H1 (cell line): ENCODE measurements around the gene ARFRP1. TPM values are rescaled to one million over a fixed set of nuclear protein-coding genes. Genes with fewer than 3 reads are reported as not detected.

ENCODE experiments used
- CTCF ChIA-PET: fragments of 300-600 bp; sonication (Branson Sonifier 250); formaldehyde crosslinking; loops from one replicate; lab custom pipeline; 2021; ENCODE audit not compliant: partially characterized antibody; lab: Charles Lee
- POLR2A ChIA-PET: fragments of 300-600 bp; sonication (Branson Sonifier 250); formaldehyde crosslinking; loops from one replicate; lab custom pipeline; 2021; ENCODE audit warnings: inconsistent platforms; ENCODE audit not compliant: partially characterized antibody; lab: Charles Lee
- DNase-seq, 2 experiments: peaks; one replicate each; pipeline versions ENCODE4 v3.0.0 to v3.0.0-alpha.2; 2010 to 2022; ENCODE audit warnings: low spot score in 2 of 2, low read depth in 1 of 2, mixed read lengths in 1 of 2
- FAIRE-seq: peaks from 2 replicates; lab custom pipeline; 2011; peaks lifted over from hg19 to GRCh38; lab: Jason Lieb, UNC
- H2AFZ ChIP-seq: 2 replicates; pipeline ENCODE4 v1.8.1; 2012; ENCODE audit warnings: low read length, inconsistent platforms
- H2AK5ac ChIP-seq: 2 replicates; pipeline ENCODE4 v1.6.1; 2013; ENCODE audit warnings: low read depth, low read length
- H2BK120ac ChIP-seq: replicated peaks from 2 replicates; pipeline ENCODE3; 2013; ENCODE audit warnings: low read depth, low read length, inconsistent platforms
- H2BK12ac ChIP-seq: 2 replicates; pipeline ENCODE4 v1.6.1; 2013; ENCODE audit warnings: low read depth, low read length
- H2BK15ac ChIP-seq: 2 replicates; pipeline ENCODE4 v1.6.1; 2013; ENCODE audit warnings: low read length
- H2BK20ac ChIP-seq: 2 replicates; pipeline ENCODE4 v1.6.1; 2013; ENCODE audit warnings: low read length
- H2BK5ac ChIP-seq: 2 replicates; pipeline ENCODE4 v1.6.1; 2013; ENCODE audit warnings: low read depth, low read length
- H3K14ac ChIP-seq: 2 replicates; pipeline ENCODE4 v1.6.1; 2013; ENCODE audit warnings: inconsistent platforms; ENCODE audit not compliant: insufficient read length
- H3K18ac ChIP-seq: 2 replicates; pipeline ENCODE4 v1.6.1; 2013; ENCODE audit warnings: low read length; ENCODE audit errors: extremely low read depth
- H3K23ac ChIP-seq: 2 replicates; pipeline ENCODE4 v1.6.1; 2013; ENCODE audit warnings: inconsistent platforms; ENCODE audit not compliant: insufficient read length
- H3K23me2 ChIP-seq: 2 replicates; pipeline ENCODE4 v1.6.1; 2013; ENCODE audit warnings: low read depth, low read length
- H3K27ac ChIP-seq: 2 replicates; pipeline ENCODE4 v1.6.1; 2011; ENCODE audit warnings: low read depth, low read length, inconsistent platforms
- H3K27me3 ChIP-seq, 4 experiments: replicated peaks in 1 of 4; 1 replicate in 1 of 4; 2 replicates in 3 of 4; pipeline versions ENCODE4 v1.6.1 to v1.8.1; 2011 to 2013; ENCODE audit warnings: low read length in 3 of 4, mild to moderate bottlenecking in 3 of 4, inconsistent platforms in 2 of 4, mixed read lengths in 2 of 4, moderate library complexity in 1 of 4; ENCODE audit not compliant: control insufficient read depth in 3 of 4, insufficient read depth in 3 of 4; ENCODE audit errors: extremely low read depth in 1 of 4
- H3K36me3 ChIP-seq, 4 experiments: 2 replicates each; pipeline versions ENCODE4 v1.6.1 to v1.8.1; 2011 to 2013; ENCODE audit warnings: mild to moderate bottlenecking in 4 of 4, low read length in 3 of 4, moderate library complexity in 2 of 4, control low read depth in 1 of 4, inconsistent platforms in 1 of 4; ENCODE audit not compliant: insufficient read depth in 4 of 4, control insufficient read depth in 2 of 4
- H3K4ac ChIP-seq: replicated peaks from 2 replicates; pipeline ENCODE3; 2013; ENCODE audit warnings: low read length, low read depth, mixed read lengths, inconsistent platforms; ENCODE audit not compliant: insufficient read length
- H3K4me1 ChIP-seq, 4 experiments: replicated peaks in 1 of 4; 1 replicate in 1 of 4; 2 replicates in 3 of 4; pipeline versions ENCODE4 v1.6.1 to v1.8.1; 2011 to 2013; ENCODE audit warnings: low read length in 3 of 4, inconsistent platforms in 2 of 4, mixed read lengths in 1 of 4; ENCODE audit not compliant: insufficient read depth in 4 of 4, control insufficient read depth in 3 of 4
- H3K4me2 ChIP-seq, 2 experiments: 2 replicates each; pipeline versions ENCODE4 v1.6.1 to v1.8.1; 2011 to 2013; ENCODE audit warnings: low read depth in 2 of 2, low read length in 2 of 2, control low read depth in 1 of 2, inconsistent platforms in 1 of 2, mild to moderate bottlenecking in 1 of 2; ENCODE audit not compliant: insufficient read depth in 1 of 2
- H3K4me3 ChIP-seq, 4 experiments: fragments of 200-600, 300-600 bp in 1 of 4; sonication (generic), shearing (Covaris generic), sonication (Bioruptor Twin) in 1 of 4; 2 replicates each; pipeline versions ENCODE4 v1.5.1 to v1.8.1; 2011 to 2016; ENCODE audit warnings: low read length in 4 of 4, low read depth in 3 of 4, control low read depth in 2 of 4, inconsistent platforms in 2 of 4, mild to moderate bottlenecking in 2 of 4, mixed read lengths in 1 of 4, moderate library complexity in 1 of 4; ENCODE audit not compliant: insufficient read depth in 2 of 4; ENCODE audit errors: extremely low read depth in 1 of 4
- H3K56ac ChIP-seq: replicated peaks from 2 replicates; pipeline ENCODE3; 2013; ENCODE audit warnings: low read depth, mild to moderate bottlenecking, mixed read lengths, low read length, inconsistent platforms; ENCODE audit not compliant: insufficient read length
- H3K79me1 ChIP-seq: 2 replicates; pipeline ENCODE4 v1.6.1; 2013; ENCODE audit warnings: low read depth, low read length, control low read depth
- H3K79me2 ChIP-seq, 2 experiments: 2 replicates each; pipeline versions ENCODE4 v1.6.1 to v1.8.1; 2012 to 2013; ENCODE audit warnings: low read length in 2 of 2, mild to moderate bottlenecking in 2 of 2, inconsistent platforms in 1 of 2; ENCODE audit not compliant: insufficient read depth in 2 of 2, control insufficient read depth in 1 of 2
- H3K9ac ChIP-seq, 4 experiments: replicated peaks in 1 of 4; 1 replicate in 1 of 4; 2 replicates in 3 of 4; pipeline versions ENCODE4 v1.6.1 to v1.8.1; 2011 to 2013; ENCODE audit warnings: low read depth in 3 of 4, low read length in 3 of 4, control low read depth in 2 of 4, mild to moderate bottlenecking in 2 of 4, moderate library complexity in 2 of 4, inconsistent platforms in 1 of 4; ENCODE audit errors: extremely low read depth in 1 of 4
- H3K9me3 ChIP-seq, 2 experiments: 2 replicates each; pipeline versions ENCODE4 v1.6.1 to v1.8.1; 2012 to 2013; ENCODE audit warnings: mild to moderate bottlenecking in 2 of 2, moderate library complexity in 2 of 2, control low read depth in 1 of 2, inconsistent platforms in 1 of 2, low read depth in 1 of 2, low read length in 1 of 2, mixed read lengths in 1 of 2; ENCODE audit not compliant: insufficient read depth in 2 of 2
- H4K20me1 ChIP-seq, 2 experiments: replicated peaks in 1 of 2; 2 replicates each; pipeline versions ENCODE3 to v1.8.1; 2011 to 2013; ENCODE audit warnings: inconsistent platforms in 2 of 2, low read length in 2 of 2, mild to moderate bottlenecking in 1 of 2; ENCODE audit not compliant: insufficient read depth in 2 of 2, control insufficient read depth in 1 of 2
- H4K5ac ChIP-seq: 2 replicates; pipeline ENCODE4 v1.6.1; 2013; ENCODE audit warnings: low read length, low read depth, mixed read lengths, inconsistent platforms; ENCODE audit not compliant: insufficient read length
- H4K8ac ChIP-seq: 2 replicates; pipeline ENCODE4 v1.8.0; 2013; ENCODE audit warnings: mild to moderate bottlenecking, moderate library complexity, low read length, inconsistent platforms; ENCODE audit not compliant: insufficient read depth; ENCODE audit errors: extremely low read depth
- H4K91ac ChIP-seq: replicated peaks from 2 replicates; pipeline ENCODE3; 2013; ENCODE audit warnings: low read length, mixed read lengths, inconsistent platforms; ENCODE audit not compliant: insufficient read length
- YY1 ChIP-seq: IDR thresholded peaks from 2 replicates; pipeline ENCODE4 v1.6.1; 2011; ENCODE audit warnings: low read depth, mild to moderate bottlenecking, low read length
- WGBS, 2 experiments: shearing (Covaris generic) in 1 of 2; methylation state at CpG; one replicate each; pipeline versions ENCODE4 v1.1.6 to v1.1.7; 2013 to 2015; ENCODE audit warnings: low lambda C conversion rate in 2 of 2, mixed read lengths in 2 of 2, inconsistent platforms in 1 of 2, low coverage in 1 of 2, missing lambda C conversion rate in 1 of 2; ENCODE audit not compliant: insufficient replicate concordance in 2 of 2, insufficient coverage in 1 of 2, insufficient read length in 1 of 2; ENCODE audit errors: extremely low coverage in 1 of 2, missing lambda C conversion rate in 1 of 2; 5-methylcytosine and 5-hydroxymethylcytosine counted together
- polyA plus RNA-seq, 7 experiments: library from polyadenylated mRNA; depleted of rRNA in 3 of 7; stranded (reverse) in 5 of 7; unstranded in 2 of 7; fragments of >200 nt in 5 of 7; fragments of 200-250 nt in 2 of 7; gene quantifications; 1 replicate in 5 of 7; 2 replicates in 1 of 7; 4 replicates in 1 of 7; pipeline versions ENCODE4 v1.2.1 to v1.2.3, GENCODE V29; 2011 to 2013; ENCODE audit warnings: missing spikeins in 2 of 7, mixed read lengths in 2 of 7
- total RNA-seq: library from RNA; stranded (reverse); fragmentation: NEBNext Ultra II Directional; extraction: Animal tissue kit (Norgen Biotek cat#: 25700); gene quantifications from 2 replicates; pipeline ENCODE4 v1.2.1, GENCODE V29; 2021

The ARFRP1 gene
- total and polyA plus RNA-seq, 2 of the 8 experiments (the other 6 are each of a cell fraction or from before 2014, with no cell fraction given), result 12.9 to 22.9 TPM

- Histone ChIP-seq H3K9me3 (no peaks in the 10 kb centered on the region), H2AK5ac (no peak overlapping the region), H3K79me2 (peaks cover 0 to 9% of the 10 kb centered on the region in 2 experiments; a peak in 1 of 4 replicates), H4K20me1 (peaks cover 5 to 10% of the 10 kb centered on the region in 2 experiments), H3K9ac (no peak overlapping the region), H4K5ac (no peak overlapping the region), H4K91ac (no peak overlapping the region), H2BK20ac (no peak overlapping the region), H3K79me1 (no peaks in the 10 kb centered on the region; the same call in 1 of the 2 replicates), H3K23me2 (peaks cover 7% of the 10 kb centered on the region), H3K56ac (no peak overlapping the region), H3K4me2 (no peak overlapping the region), H3K27me3 (no peaks in the 10 kb centered on the region), H4K8ac (no peak overlapping the region), H3K4me1 (peaks cover 0 to 5% (median 4%) of the 10 kb centered on the region in 4 experiments; a peak in 5 of 7 replicates), H3K27ac (no peak overlapping the region), H3K14ac (no peak overlapping the region), H2BK15ac (no peak overlapping the region), H3K23ac (no peak overlapping the region), H2AFZ (no peak overlapping the region), H3K36me3 (peaks cover 0 to 23% (median 11%) of the 10 kb centered on the region in 4 experiments; a peak in 6 of 8 replicates), H3K4me3 (no peak overlapping the region), H2BK120ac (no peak overlapping the region), H3K18ac (no peak overlapping the region), H2BK12ac (no peak overlapping the region), H3K4ac (no peak overlapping the region), H2BK5ac (no peak overlapping the region)
- DNase-seq (no peak), FAIRE-seq (no peak)
- CTCF ChIA-PET, result interaction anchor here (0.8 to 1.3 kb wide), 4 partner anchors 15 to 50 kb away, joined by 3 to 5 read pairs (median 4); no protein-coding TSS in a partner anchor
- 89% methylated on average over 7 of the region's 9 CpGs; no CpG with 5 or more reads in 1 of the 2 experiments for WGBS, 2 experiments
- POLR2A ChIA-PET, result interaction anchor here (1.1 kb wide), 1 partner anchor 33 kb away, joined by 3 read pairs; the partner anchor contains the start of gene TNFRSF6B
- TF ChIP-seq YY1, result no peak
Measured at GRCh38 chr20:63662813-63663189, 45.0 kb downstream of the ARFRP1 start.
